Measurements from ENCODE around the gene CTAGE15. TPM values are rescaled to one million over a fixed set of nuclear protein-coding genes. Genes with fewer than 3 reads are reported as not detected.
"Not testable (repeated sequence)": the region's sequence is repeated elsewhere in the genome, so short reads cannot be mapped to it uniquely, and the experiment has no call there.

The CTAGE15 gene
- total RNA-seq, 1 experiment from 2014 or later, result 1.2 TPM

DNA sequence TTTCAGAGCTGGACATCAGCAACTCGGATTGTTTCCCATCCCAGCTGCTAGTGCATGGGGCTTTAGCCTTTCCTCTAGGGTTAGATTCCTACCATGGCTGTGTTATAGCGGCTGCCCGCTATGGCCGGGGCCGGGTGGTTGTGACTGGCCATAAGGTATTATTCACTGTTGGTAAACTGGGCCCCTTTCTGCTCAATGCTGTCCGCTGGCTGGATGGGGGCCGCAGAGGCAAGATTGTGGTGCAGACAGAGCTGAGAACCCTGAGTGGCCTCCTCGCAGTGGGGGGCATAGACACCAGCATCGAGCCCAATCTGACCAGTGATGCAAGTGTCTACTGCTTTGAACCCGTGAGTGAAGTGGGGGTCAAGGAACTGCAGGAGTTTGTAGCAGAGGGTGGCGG, 26.5 kb downstream of the CTAGE15 start:
- H3K36me3 ChIP-seq (ENCODE audit: control insufficient read depth in 1 of 2, insufficient read depth in 2 of 2, low read length in 2 of 2); H3K4me2 ChIP-seq (ENCODE audit: low read length); H3K27me3 ChIP-seq (ENCODE audit: insufficient read depth, low read length); H2AFZ ChIP-seq (ENCODE audit: low read depth, low read length, poor library complexity, severe bottlenecking); H4K20me1 ChIP-seq (ENCODE audit: insufficient read depth); H3K9ac ChIP-seq (ENCODE audit: low read length); H3K4me1 ChIP-seq (ENCODE audit: control insufficient read depth in 1 of 2, insufficient read depth in 2 of 2, low read length in 2 of 2); intact Hi-C loops (cut with micrococcal nuclease); CTCF ChIA-PET; RAD21 ChIA-PET (ENCODE audit: low non-redundant PET in 1 of 2, low total read pairs in 2 of 2, uncharacterized antibody in 2 of 2, unreplicated experiment in 2 of 2); H3K4me3 ChIP-seq (replicated peaks in 1 of 2; ENCODE audit: low read depth in 1 of 2, low read length in 2 of 2); H3K27ac ChIP-seq (ENCODE audit: low read depth, low read length); H3K9me3 ChIP-seq (ENCODE audit: control insufficient read depth in 1 of 2, insufficient read depth in 1 of 2, low read depth in 1 of 2, low read length in 2 of 2); ATAC-seq; DNase-seq (ENCODE audit: low read depth, low spot score); H3K9me2 ChIP-seq (ENCODE audit: insufficient read depth); POLR2A ChIA-PET; H3K79me2 ChIP-seq (ENCODE audit: insufficient read depth, low read length): not testable (repeated sequence)
- BruUV-seq (replicated peaks), result TSS peak; percentile 80

DNA sequence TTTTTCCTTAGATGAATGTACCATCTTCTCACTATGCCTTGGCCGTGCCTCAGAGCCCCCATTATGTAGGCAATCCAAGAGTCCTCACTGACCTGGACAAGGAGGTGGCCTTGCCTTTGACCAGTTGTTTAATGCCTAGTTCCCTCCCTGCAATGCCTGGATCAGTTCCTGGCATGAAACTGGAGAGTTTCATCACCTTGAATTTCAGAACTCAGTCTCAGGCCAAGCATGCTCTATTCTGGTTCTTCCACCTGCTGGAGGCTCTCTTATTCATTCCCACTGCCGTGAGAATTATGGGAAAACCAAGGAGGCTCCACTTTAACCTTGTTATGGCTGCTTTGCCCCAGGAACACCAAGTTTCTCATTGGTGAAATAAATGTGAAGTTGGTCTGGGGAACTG, 31.9 kb downstream of the CTAGE15 start:
- H2AFZ ChIP-seq (ENCODE audit: low read depth, low read length, poor library complexity, severe bottlenecking); H3K4me1 ChIP-seq (ENCODE audit: control insufficient read depth in 1 of 2, insufficient read depth in 2 of 2, low read length in 2 of 2); CTCF ChIA-PET; RAD21 ChIA-PET (ENCODE audit: low non-redundant PET in 1 of 2, low total read pairs in 2 of 2, uncharacterized antibody in 2 of 2, unreplicated experiment in 2 of 2); H3K9me2 ChIP-seq (ENCODE audit: insufficient read depth); H4K20me1 ChIP-seq (ENCODE audit: insufficient read depth); POLR2A ChIA-PET; H3K79me2 ChIP-seq (ENCODE audit: insufficient read depth, low read length); H3K9ac ChIP-seq (ENCODE audit: low read length); DNase-seq (ENCODE audit: low read depth, low spot score); H3K9me3 ChIP-seq (ENCODE audit: control insufficient read depth in 1 of 2, insufficient read depth in 1 of 2, low read depth in 1 of 2, low read length in 2 of 2); H3K36me3 ChIP-seq (ENCODE audit: control insufficient read depth in 1 of 2, insufficient read depth in 2 of 2, low read length in 2 of 2); H3K27ac ChIP-seq (ENCODE audit: low read depth, low read length); intact Hi-C loops (cut with micrococcal nuclease); BruUV-seq (replicated peaks); H3K27me3 ChIP-seq (ENCODE audit: insufficient read depth, low read length); ATAC-seq; H3K4me2 ChIP-seq (ENCODE audit: low read length); H3K4me3 ChIP-seq (replicated peaks in 1 of 2; ENCODE audit: low read depth in 1 of 2, low read length in 2 of 2): not testable (repeated sequence)

- DNase-seq (ENCODE audit: low read depth, low spot score); ATAC-seq; intact Hi-C loops (cut with micrococcal nuclease); RAD21 ChIA-PET (ENCODE audit: low non-redundant PET in 1 of 2, low total read pairs in 2 of 2, uncharacterized antibody in 2 of 2, unreplicated experiment in 2 of 2); H3K4me3 ChIP-seq (replicated peaks in 1 of 2; ENCODE audit: low read depth in 1 of 2, low read length in 2 of 2); H3K36me3 ChIP-seq (ENCODE audit: control insufficient read depth in 1 of 2, insufficient read depth in 2 of 2, low read length in 2 of 2); H3K9ac ChIP-seq (ENCODE audit: low read length); H3K27ac ChIP-seq (ENCODE audit: low read depth, low read length); H3K9me3 ChIP-seq (ENCODE audit: control insufficient read depth in 1 of 2, insufficient read depth in 1 of 2, low read depth in 1 of 2, low read length in 2 of 2); H3K79me2 ChIP-seq (ENCODE audit: insufficient read depth, low read length); H2AFZ ChIP-seq (ENCODE audit: low read depth, low read length, poor library complexity, severe bottlenecking); CTCF ChIA-PET; H3K4me2 ChIP-seq (ENCODE audit: low read length); H3K27me3 ChIP-seq (ENCODE audit: insufficient read depth, low read length); H3K9me2 ChIP-seq (ENCODE audit: insufficient read depth); BruUV-seq (replicated peaks); H3K4me1 ChIP-seq (ENCODE audit: control insufficient read depth in 1 of 2, insufficient read depth in 2 of 2, low read length in 2 of 2); POLR2A ChIA-PET; H4K20me1 ChIP-seq (ENCODE audit: insufficient read depth): not testable (repeated sequence)
Measured at GRCh38 chr7:143606088-143606487, 34.5 kb downstream of the CTAGE15 start.

GRCh38 chr7:143615545-143615944, 43.9 kb downstream of the CTAGE15 start:
- CTCF ChIA-PET; H3K4me3 ChIP-seq (replicated peaks in 1 of 2; ENCODE audit: low read depth in 1 of 2, low read length in 2 of 2); BruUV-seq (replicated peaks); ATAC-seq; H3K79me2 ChIP-seq (ENCODE audit: insufficient read depth, low read length); H3K27ac ChIP-seq (ENCODE audit: low read depth, low read length); DNase-seq (ENCODE audit: low read depth, low spot score); H3K9me3 ChIP-seq (ENCODE audit: control insufficient read depth in 1 of 2, insufficient read depth in 1 of 2, low read depth in 1 of 2, low read length in 2 of 2); intact Hi-C loops (cut with micrococcal nuclease); RAD21 ChIA-PET (ENCODE audit: low non-redundant PET in 1 of 2, low total read pairs in 2 of 2, uncharacterized antibody in 2 of 2, unreplicated experiment in 2 of 2); H3K4me1 ChIP-seq (ENCODE audit: control insufficient read depth in 1 of 2, insufficient read depth in 2 of 2, low read length in 2 of 2); H3K27me3 ChIP-seq (ENCODE audit: insufficient read depth, low read length); POLR2A ChIA-PET; H3K9me2 ChIP-seq (ENCODE audit: insufficient read depth); H3K4me2 ChIP-seq (ENCODE audit: low read length); H2AFZ ChIP-seq (ENCODE audit: low read depth, low read length, poor library complexity, severe bottlenecking); H3K36me3 ChIP-seq (ENCODE audit: control insufficient read depth in 1 of 2, insufficient read depth in 2 of 2, low read length in 2 of 2); H4K20me1 ChIP-seq (ENCODE audit: insufficient read depth); H3K9ac ChIP-seq (ENCODE audit: low read length): not testable (repeated sequence)

GRCh38 chr7:143617204-143617603, 45.6 kb downstream of the CTAGE15 start:
- H3K27me3 ChIP-seq (ENCODE audit: insufficient read depth, low read length); intact Hi-C loops (cut with micrococcal nuclease); BruUV-seq (replicated peaks); H3K4me2 ChIP-seq (ENCODE audit: low read length); H3K9ac ChIP-seq (ENCODE audit: low read length); CTCF ChIA-PET; DNase-seq (ENCODE audit: low read depth, low spot score); H3K4me1 ChIP-seq (ENCODE audit: control insufficient read depth in 1 of 2, insufficient read depth in 2 of 2, low read length in 2 of 2); H3K27ac ChIP-seq (ENCODE audit: low read depth, low read length); H3K4me3 ChIP-seq (replicated peaks in 1 of 2; ENCODE audit: low read depth in 1 of 2, low read length in 2 of 2); H3K79me2 ChIP-seq (ENCODE audit: insufficient read depth, low read length); H3K36me3 ChIP-seq (ENCODE audit: control insufficient read depth in 1 of 2, insufficient read depth in 2 of 2, low read length in 2 of 2); POLR2A ChIA-PET; H3K9me2 ChIP-seq (ENCODE audit: insufficient read depth); H3K9me3 ChIP-seq (ENCODE audit: control insufficient read depth in 1 of 2, insufficient read depth in 1 of 2, low read depth in 1 of 2, low read length in 2 of 2); RAD21 ChIA-PET (ENCODE audit: low non-redundant PET in 1 of 2, low total read pairs in 2 of 2, uncharacterized antibody in 2 of 2, unreplicated experiment in 2 of 2); ATAC-seq; H4K20me1 ChIP-seq (ENCODE audit: insufficient read depth); H2AFZ ChIP-seq (ENCODE audit: low read depth, low read length, poor library complexity, severe bottlenecking): not testable (repeated sequence)

All from HCT116 (cell line).